ENCODE data around the gene ATG7.
"Not testable (repeated sequence)": the region's sequence is repeated elsewhere in the genome, so short reads cannot be mapped to it uniquely, and the experiment has no call there.

Gene ATG7

DNA sequence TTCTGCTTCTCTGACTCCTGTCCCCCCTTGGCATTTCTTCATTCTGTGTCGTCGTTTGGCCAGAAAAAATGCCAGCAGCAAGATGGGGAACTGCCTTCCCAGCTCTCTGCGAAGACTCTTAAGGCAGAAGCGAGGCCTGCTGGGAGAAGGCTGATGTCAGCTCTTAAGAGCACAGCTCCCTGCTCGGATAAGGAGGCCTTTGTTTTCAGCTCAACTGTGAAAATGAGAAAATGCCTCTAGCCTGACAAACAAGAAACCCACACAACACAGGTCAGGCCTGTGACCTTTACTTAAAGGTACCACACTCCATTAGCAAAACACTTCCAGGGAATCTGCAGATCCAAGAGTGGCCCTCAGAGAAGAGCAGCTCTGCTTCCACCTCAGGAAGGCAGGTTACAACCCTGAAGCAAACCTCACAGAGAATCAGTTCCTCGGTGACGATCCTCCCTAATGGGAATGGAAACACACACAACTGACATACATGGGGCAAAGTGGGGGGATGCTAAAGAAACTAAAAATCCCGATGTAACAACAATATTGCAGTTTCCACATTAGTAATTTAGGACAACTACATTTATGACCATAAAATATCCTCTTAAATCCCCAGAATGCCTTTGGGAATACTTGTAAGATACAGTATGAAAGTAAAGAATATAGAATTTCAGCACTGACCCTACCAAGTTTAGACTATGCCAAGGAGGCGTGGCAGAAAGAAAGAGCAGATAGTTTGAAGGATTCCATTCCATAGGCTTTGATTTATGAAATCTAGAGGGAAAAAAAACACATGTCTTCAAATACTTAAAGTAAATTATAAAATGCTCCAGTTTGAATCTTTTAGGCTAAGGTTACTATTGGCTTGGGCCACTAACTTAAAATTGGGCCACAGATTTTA is 319.4 kb downstream of the ATG7 start:
- no peak for DNase-seq (ENCODE audit: low read depth in 2 of 2)

DNA sequence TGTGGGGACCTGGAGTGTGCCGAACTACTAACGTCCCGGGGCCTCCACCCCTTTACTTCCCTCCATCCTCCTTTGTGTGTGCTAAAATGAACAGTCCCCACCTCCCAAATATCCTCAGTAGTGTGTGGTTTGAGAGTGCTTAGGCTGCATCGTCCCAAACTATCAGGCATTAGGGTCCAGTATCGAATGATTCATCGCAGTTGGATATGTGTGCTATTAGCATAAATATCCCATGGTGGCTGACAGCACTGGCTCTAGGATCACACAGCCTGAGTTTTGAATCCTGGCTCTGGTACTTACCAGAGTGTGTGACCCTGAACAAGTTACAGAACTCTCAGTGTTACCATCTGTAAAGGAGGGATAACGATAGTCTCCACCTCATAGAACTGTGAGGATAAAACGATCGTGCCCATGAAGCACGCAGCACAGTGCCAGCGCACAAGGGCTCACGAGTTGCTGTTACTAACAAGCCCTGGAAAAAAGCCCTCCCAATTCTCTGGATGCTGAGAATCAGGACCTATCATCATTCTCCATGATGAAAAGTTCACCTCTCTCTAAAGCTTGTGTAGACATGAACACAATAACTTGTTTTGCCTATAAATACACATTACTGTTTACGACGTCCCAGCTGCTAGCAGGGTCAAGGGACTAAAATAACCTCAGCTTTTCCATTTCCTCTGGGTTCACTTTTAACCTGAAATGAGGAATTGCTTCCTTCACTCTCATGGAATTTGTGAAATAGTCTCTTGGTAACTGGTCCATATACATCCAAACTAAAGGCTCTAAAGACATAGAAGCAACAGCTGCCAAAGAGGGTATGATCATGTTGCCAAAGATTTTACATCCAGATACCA is 320.5 kb downstream of the ATG7 start:
- DNase-seq (ENCODE audit: low read depth in 2 of 2) = no peak

DNA sequence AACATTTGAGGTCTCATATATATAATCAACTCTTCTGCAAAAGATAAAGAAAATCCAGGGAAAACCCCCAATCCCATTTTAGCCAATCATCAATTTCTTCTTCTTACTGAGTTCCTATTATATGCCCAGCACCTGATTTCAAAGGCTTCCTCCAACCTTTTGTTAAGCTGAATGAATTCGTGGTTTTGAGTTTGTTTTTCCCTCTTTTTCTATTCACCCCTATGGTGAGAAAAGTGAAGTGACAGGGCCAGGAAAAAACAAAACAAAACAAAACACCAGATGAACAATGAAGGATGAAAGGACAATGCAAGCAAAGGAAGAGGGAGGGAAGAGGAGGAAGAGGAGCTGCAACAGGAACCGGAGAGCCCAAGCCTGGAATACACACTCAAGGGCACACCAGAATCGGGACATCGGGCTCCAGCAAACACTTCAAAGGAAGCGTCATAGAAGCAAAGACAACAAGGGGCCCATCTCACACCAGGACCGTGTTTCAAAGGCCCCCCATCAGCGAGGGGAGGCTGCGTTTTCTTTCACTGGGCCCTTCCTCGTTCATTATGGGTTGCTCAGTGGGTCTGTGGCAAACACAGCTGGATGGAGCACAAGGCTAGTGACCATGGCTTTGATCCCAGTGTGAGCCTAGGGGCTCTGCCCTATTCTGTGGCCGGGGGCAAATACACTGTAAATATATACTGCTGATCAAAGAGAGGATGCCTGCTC is 321.3 kb downstream of the ATG7 start:
- no peak for DNase-seq (ENCODE audit: low read depth in 2 of 2)

DNA sequence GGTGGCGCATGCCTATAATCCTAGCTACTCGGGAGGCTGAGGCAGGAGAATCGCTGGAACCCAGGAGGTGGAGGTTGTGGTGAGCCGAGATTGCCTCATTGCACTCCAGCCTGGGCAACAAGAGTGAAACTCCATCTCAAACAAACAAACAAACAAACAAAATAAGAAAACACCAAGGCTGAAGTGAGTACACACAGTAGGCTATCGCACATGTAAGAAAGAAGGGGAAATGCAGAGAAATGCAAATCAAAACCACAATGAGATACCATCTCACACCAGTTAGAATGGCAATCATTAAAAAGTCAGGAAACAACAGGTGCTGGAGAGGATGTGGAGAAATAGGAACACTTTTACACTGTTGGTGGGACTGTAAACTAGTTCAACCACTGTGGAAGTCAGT is 322.8 kb downstream of the ATG7 start:
- DNase-seq (ENCODE audit: low read depth in 2 of 2) = not testable (repeated sequence)

DNA sequence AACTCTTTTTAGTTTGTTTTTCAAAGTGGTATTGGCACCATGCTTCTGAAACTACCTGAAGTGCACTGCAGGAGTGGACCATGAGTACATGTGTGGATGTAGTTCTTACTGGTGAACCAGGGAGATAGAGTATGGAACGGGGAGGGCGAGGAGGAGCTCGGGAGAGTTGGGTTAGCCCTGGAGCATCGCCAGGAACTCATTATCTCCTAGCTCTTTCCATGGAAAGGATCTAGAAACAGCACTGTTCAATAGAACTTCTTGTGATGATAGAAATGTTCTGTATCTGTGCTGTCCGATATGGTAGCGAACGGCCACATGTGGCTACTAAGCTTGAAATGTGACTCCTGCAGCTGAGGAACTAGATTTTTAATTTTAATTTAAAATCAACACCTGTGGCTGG is 324.2 kb downstream of the ATG7 start:
- no peak for DNase-seq (ENCODE audit: low read depth in 2 of 2)

DNA sequence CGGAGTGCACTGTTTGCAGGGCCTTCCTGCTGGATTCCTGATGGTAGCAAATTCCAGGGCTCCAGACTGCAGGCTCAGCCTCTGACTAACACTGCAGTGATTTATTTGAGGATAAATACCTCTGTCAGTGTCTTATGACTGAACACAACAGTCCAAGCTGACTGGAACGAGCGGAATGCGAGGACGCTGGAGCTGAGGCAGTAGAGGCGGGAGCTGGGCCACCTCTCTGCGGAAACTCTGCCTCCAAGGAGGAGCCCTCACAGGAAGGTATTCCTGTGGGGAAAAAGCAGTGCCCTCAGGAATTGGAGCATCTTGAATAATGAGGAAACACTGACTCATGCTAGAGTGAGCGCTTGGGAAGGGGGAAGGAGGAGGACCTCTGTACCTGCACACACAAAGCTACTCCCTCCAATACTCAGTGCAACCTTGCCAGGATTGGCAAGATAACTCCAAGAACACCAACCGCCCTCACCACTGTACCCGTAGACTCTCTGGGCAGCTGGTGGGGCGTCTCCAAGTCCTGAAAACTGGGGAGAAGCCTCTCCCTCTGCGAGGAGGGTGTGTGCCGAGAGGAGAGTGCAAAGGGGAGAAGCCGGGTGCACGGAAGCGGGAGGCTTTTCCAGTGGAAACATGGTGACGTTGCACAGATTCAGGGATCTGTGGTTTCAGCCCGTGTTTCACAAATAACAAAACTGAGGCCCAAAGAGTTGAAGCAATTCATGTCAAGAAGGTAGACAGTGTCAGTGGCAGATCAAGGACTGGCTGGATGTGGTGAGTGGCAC is 328.5 kb downstream of the ATG7 start:
- no peak for DNase-seq (ENCODE audit: low read depth in 2 of 2)

DNA sequence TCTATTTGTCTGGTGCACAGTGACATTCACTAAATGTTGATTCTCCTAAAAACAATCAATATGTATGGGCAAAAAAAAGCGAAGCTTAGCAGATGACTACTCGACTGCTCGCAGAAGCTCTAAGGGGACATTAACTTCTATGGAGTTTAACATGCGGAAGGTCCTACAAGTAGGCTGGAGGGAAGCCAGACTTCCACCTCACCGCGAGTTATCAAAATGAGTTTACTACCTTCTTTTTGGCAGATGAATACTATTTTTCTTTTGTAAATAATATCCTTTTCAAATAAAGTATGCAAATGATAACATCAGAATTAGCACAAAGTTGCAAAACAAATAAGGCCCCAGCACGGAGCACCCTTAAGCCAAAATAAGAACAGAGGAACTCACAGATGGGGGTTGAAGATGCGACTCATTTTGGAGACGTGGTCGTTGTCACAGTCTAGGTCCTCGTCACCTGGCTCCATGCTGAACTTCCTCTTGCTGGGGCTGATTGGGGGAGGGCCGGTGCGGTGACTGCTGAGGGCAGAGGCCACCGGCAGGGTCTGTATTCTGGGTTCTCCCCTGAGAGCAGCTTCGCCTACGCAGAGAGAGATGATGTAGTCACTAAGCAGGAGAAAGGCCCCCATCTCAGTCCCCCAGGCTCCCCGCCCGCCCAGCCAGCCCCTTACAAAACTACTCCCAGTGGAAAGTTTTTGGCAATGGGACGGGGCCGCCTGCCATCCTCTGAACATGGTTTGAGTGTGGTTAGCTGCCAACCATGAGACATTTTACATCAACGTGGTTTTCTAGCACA is 329.4 kb downstream of the ATG7 start:
- DNase-seq (ENCODE audit: low read depth in 2 of 2) = peak; percentile 58 to 65

DNA sequence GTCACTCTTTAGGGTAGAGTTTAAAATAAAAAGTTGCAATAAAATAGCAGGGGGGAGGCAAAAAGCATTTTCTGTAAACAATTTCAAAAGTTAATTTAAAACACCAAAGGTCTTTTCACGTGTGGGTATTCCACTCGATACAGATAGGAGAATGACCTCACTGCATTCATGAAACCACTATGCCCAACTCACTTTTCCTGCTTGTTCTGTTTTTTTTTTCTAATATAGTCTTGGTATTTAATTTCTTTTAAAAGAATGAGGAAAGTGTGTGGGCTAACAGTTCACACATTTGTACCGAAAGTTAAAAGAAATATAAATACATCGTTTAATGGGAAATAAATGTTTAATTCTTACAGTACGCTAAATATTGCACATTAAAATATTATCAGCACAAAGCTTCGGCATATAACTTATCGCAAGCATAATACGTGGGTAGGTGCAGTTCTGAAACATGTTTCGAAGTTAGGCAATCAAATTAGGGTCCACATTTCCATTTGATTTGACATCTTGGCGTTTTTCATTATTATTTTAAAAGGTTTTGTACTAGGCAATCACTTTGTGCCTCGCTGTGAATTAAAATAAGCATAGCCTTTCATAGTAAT is 330.1 kb downstream of the ATG7 start:
- no peak for DNase-seq (ENCODE audit: low read depth in 2 of 2)

DNA sequence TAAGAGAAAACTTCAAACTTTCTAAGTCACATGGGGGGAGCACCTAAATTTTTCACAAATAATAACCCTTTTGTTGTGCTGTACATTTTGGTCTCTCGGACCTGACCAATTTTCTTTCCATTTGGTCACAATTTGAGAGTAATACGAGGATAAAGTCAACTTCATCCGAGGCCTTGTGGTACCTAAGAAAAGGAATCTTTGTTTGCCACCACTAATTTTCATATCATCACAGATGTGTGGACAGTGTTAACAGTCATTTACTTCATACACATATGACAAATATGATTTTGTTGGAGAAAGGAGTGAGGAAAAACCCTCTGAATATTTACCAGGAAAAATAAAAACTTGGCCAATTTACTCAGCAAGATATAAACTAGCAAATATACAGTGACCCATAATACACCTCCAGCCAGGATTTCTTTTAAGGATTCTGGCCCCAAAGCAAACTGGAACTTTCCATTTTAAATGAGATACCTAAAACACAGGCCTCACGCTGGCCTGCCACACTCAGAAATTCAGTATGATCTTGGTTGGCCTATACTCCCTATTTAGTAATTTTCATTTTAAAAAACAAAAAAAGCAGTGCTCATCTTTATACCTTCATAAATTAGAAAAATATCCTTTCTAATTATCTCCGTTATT is 330.8 kb downstream of the ATG7 start:
- DNase-seq (ENCODE audit: low read depth in 2 of 2) = no peak

DNA sequence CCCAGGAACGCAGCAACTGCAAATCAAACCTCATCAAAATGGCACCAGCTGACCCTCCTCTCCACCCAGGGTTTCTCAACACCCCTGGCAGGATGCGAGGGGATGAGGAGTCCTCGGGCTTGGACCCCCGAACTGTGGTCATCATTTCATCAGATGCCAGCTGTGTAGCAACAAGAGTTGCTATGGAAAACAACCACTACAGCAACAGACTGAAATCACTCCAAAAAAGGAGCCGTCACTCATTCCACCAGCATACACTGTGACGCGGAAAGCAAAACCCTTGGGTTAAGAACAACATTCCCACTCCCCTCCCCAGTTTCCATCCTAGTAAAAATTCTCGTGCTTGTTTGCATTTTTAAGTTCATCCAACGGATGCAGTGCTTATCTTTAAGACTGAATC is 331.4 kb downstream of the ATG7 start:
- no peak for DNase-seq (ENCODE audit: low read depth in 2 of 2)

DNA sequence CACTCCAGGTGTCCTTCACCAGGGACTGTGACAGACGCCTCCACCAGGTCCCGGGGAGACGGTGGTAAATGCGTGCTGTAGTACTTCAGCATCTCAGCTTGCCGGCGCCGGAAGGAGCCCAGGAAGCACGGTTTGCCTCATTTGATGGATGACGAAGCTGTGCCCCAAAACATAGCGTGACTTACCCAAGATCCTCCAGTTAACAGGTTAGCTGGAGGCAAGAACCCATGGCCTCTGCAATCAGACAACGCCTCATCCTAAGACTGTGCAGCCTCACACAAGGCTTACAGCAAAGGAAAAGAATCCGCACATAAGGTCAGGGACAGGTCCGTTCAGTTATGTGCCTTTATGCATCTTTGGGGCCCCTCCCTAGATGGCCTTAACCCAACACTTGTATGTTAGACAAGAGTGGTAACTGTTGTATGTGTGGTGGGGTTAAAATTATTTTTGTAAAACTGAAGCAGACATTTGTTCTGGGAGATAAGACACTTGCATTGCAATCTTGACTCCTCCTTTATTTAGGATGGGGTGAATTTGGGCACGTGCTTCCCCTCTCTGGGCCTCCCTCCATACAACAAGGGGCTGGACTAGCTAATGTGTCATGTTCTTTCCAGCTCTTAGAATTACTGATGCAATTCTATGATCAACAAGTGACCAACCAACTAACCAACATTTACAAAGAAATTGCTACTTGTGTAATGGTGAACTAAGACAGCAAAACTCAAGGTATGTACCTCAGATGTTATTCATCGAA is 332.1 kb downstream of the ATG7 start:
- no peak for DNase-seq (ENCODE audit: low read depth in 2 of 2)

DNA sequence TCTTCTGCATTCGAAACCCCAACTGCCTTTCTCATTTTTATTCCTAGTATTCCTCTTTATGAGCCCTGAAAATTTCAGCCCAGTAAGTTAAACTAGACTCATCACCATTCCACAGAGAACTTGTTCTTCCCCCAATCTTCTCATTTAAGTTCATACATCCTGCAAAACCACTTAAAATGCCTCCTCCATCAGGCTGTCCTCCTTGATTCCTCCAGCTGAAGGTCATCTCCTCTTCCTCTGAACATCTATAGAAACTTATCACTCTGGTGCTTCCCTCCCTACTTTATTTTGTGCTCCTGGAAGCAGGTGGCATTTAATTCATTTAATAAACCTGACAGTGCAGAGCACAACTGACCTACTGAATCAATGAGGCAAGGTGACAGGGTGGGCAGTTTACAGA is 333.2 kb downstream of the ATG7 start:
- no peak for DNase-seq (ENCODE audit: low read depth in 2 of 2)

DNA sequence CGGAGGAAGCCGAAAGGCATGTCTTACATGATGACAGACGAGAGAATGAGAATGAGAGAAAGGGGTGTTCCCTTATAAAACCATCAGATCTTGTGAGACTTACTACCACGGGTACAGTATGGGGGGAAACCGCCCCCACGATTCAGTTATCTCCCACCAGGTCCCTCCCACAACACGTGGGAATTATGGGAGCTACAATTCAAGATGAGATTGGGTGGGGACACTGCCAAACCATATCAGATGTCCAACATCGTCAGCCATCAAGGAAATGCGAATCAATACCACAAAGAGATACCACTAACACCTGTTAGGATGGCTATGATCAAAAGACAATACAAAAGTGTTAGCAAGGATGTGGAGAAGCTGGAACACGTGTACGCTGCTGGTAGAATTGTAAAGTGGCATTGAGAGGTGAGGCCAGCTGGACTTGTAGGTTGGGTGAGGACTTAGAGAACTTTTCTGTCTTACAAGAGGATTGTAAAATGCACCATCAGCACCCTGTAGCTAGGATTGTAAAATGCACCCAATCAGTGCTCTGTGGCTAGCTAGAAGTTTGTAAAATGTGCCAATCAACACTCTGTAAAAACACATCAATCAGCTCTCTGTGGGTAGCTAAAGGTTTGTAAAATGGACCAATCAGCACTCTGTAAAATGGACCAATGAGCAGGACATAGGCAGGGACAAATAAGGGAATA is 334.0 kb downstream of the ATG7 start:
- DNase-seq (ENCODE audit: low read depth in 2 of 2) = no peak

DNA sequence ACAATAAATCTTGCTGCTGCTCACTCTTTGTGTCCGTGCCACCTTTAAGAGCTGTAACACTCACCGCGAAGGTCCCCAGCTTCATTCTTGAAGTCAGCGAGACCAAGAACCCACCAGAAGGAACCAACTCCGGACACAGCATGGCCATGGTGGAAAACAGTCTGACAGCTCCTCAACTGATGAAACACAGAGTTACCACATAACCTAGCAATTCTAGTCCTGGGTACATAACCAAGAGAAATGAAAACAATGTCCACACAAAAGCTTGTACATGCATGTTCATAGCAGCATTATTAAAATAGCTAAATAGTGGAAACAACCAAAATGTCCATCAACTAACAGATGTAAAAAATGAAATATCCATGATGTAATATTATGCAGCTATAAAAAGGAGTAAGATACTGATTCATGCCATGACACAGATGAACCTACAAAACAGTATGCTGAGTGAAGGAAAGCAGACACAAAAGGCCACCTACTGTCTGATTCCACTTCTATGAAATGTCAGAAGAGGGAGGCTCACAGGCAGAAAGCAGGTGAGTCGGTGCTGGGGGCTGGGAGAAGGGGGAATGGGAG is 334.8 kb downstream of the ATG7 start:
- DNase-seq (ENCODE audit: low read depth in 2 of 2) = no peak
